Measurements from ENCODE around the gene CST9.

The CST9 gene

DNA sequence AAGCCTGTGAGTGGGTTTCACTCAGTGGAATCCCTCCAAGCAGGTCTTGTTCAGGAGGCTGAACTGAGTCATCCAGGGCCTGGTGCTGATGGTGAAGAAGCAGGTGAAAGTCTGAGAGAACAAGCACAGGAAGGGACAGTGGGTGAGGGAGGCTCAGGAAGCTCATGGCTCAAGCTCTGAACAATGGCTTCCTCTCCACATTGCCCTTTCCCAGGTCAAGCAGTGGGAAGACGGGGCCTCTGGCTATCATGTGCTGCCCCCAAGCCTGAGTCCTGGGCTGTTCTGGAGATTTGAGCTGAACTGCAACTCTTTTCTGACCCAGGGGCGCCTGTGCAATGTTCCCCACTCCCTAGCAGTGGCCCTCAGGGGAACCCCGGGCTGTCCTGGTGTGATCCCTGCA is 40.8 kb downstream of the CST9 start:
- TF ChIP-seq, protein P1, sequence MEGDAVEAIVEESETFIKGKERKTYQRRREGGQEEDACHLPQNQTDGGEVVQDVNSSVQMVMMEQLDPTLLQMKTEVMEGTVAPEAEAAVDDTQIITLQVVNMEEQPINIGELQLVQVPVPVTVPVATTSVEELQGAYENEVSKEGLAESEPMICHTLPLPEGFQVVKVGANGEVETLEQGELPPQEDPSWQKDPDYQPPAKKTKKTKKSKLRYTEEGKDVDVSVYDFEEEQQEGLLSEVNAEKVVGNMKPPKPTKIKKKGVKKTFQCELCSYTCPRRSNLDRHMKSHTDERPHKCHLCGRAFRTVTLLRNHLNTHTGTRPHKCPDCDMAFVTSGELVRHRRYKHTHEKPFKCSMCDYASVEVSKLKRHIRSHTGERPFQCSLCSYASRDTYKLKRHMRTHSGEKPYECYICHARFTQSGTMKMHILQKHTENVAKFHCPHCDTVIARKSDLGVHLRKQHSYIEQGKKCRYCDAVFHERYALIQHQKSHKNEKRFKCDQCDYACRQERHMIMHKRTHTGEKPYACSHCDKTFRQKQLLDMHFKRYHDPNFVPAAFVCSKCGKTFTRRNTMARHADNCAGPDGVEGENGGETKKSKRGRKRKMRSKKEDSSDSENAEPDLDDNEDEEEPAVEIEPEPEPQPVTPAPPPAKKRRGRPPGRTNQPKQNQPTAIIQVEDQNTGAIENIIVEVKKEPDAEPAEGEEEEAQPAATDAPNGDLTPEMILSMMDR (conservative IDR thresholded peaks at IDR 0.05) = no peak

DNA sequence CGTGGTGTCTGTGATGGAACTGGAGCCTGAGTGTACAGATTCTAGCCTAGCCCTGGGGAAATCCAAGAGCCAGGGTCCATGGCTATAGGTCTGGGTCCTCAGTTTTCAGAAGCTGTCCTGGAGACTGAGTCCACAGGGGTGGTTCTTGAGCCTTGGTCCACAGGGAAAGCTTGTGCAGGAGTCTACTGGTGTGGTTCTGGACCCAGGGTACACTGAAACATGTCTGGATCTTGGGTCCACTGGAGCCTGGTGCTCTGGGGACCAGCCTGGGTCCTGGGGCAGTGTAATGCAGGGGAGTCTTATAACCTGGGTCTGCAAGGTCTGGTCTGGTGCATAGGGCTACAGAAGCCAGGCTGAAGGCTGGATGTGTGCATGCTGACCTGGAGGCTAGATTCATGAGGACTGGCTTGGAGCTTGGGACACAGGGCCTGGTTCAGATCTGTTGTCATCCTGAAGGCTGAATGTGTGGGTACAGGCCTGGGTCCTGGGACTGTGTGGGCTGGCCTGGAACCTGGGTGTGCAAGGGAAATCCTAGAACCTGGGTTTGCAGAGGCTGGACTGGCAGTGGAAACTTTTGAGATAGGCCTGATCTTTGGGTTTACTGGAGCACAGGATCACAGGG is 42.9 kb downstream of the CST9 start:
- TF ChIP-seq, protein P1 (conservative IDR thresholded peaks at IDR 0.05) = no peak
- no peak overlapping the region for H3K27ac ChIP-seq

More for the DNA sequence above, 40.8 kb downstream of the CST9 start:
- H3K27ac ChIP-seq = no peak overlapping the region

DNA sequence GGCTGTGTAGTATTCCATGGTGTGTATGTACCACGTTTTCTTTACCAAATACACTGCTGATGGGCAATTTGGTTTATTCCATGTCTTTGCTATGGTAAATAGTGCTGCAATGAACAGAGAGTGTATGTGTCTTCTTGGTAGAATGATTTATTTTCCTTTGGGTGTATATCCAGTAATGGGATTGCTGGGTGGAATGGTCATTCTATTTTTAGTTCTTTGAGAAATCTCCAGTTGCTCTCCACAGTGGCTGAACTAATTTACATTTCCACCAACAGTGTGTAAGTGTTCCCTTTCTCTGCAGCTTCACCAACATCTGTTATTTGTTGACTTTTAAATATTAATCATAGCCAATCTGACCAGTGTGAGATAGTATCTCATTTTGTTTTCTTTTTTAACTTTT is 51.3 kb downstream of the CST9 start:
- TF ChIP-seq, protein P1 (conservative IDR thresholded peaks at IDR 0.05) = no peak
- no peak overlapping the region for H3K27ac ChIP-seq
